ENCODE data around the gene PPAN. TPM values are rescaled to one million over a fixed set of nuclear protein-coding genes. Genes with fewer than 3 reads are reported as not detected.
A peak's percentile ranks its signal among the peaks of the same experiment; 100 is the strongest.

PPAN gene
- polyA plus RNA-seq, 3 donors = 7.2 to 26.2 (median 7.6) TPM

- WGBS (ENCODE audit: insufficient coverage) = 92% methylated on average over 16 of the region's 22 CpGs
- Mint-ChIP-seq H3K27ac (peak overlapping the region in 1 of 7 donors; percentile 31), H3K4me1 (peaks cover 8% of the 10 kb centered on the region)
These were observed 12.6 kb upstream of the PPAN start for GRCh38 chr19:10093295-10094186.

GRCh38 chr19:10095622-10095947 is 10.6 kb upstream of the PPAN start:
- H3K4me2 ChIP-seq (replicated peaks; ENCODE audit: extremely low read depth, low read length, poor library complexity, severe bottlenecking) = peak overlapping the region; percentile 42
- peak overlapping the region; percentile 51 to 59 for H3K4me3 Mint-ChIP-seq
- H3K36me3 Mint-ChIP-seq = peaks cover 25 to 32% of the 10 kb centered on the region in 2 donors
- no CpG with 5 or more reads among the region's 7 CpGs for WGBS (ENCODE audit: insufficient coverage)
- H4K20me1 ChIP-seq (ENCODE audit: insufficient read depth, low read length) = no peaks in the 10 kb centered on the region
- peaks cover 13 to 17% of the 10 kb centered on the region in 2 donors for H3K4me1 ChIP-seq (ENCODE audit: control insufficient read depth in 1 of 2, insufficient read depth in 2 of 2, low read length in 2 of 2)
- no peaks in the 10 kb centered on the region for H3K27me3 ChIP-seq (ENCODE audit: control insufficient read depth in 2 of 2, insufficient read depth in 2 of 2, low read length in 2 of 2)
- peak overlapping the region; percentile 27 for H2AFZ ChIP-seq (ENCODE audit: insufficient read depth, low read depth, low read length, poor library complexity, severe bottlenecking)
- H3K27me3 Mint-ChIP-seq (ENCODE audit: low read depth in 3 of 3) = peaks cover 1% of the 10 kb centered on the region in 3 donors
- TF ChIP-seq, protein P1, sequence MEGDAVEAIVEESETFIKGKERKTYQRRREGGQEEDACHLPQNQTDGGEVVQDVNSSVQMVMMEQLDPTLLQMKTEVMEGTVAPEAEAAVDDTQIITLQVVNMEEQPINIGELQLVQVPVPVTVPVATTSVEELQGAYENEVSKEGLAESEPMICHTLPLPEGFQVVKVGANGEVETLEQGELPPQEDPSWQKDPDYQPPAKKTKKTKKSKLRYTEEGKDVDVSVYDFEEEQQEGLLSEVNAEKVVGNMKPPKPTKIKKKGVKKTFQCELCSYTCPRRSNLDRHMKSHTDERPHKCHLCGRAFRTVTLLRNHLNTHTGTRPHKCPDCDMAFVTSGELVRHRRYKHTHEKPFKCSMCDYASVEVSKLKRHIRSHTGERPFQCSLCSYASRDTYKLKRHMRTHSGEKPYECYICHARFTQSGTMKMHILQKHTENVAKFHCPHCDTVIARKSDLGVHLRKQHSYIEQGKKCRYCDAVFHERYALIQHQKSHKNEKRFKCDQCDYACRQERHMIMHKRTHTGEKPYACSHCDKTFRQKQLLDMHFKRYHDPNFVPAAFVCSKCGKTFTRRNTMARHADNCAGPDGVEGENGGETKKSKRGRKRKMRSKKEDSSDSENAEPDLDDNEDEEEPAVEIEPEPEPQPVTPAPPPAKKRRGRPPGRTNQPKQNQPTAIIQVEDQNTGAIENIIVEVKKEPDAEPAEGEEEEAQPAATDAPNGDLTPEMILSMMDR (IDR thresholded peaks at IDR 0.05) = no peak
- no peaks in the 10 kb centered on the region for H3K79me2 ChIP-seq (ENCODE audit: insufficient read depth, low read length)
- peak overlapping the region in 2 of 7 donors; percentile 36 to 43 for H3K27ac Mint-ChIP-seq
- DNase-seq = no peak
- H3K4me1 Mint-ChIP-seq = peaks cover 12% of the 10 kb centered on the region
- peaks cover 0 to 3% of the 10 kb centered on the region in 2 donors for H3K9me3 ChIP-seq (replicated peaks in 1 of 2; ENCODE audit: control insufficient read depth in 1 of 2, insufficient read depth in 1 of 2, low read length in 2 of 2)
- intact Hi-C loops (cut with micrococcal nuclease) = loop anchor here (5.0 to 10.0 kb wide), 2 partner anchors 157 to 651 kb away; partner anchors contain the start of gene MRPL4 (in 2 of the 2)
- H3K9ac ChIP-seq (ENCODE audit: insufficient read depth, low read length, poor library complexity, severe bottlenecking) = no peak overlapping the region
- H3K36me3 ChIP-seq (replicated peaks in 1 of 2; ENCODE audit: control insufficient read depth in 1 of 2, insufficient read depth in 2 of 2, low read length in 2 of 2) = peaks cover 25 to 30% of the 10 kb centered on the region in 2 donors
- peaks cover 0 to 7% (median 0%) of the 10 kb centered on the region in 7 donors for H3K9me3 Mint-ChIP-seq
- H3K27ac ChIP-seq (ENCODE audit: low read depth in 1 of 2, low read length in 2 of 2) = peak overlapping the region in 1 of 2 donors; percentile 28
- no peak overlapping the region for H3K4me3 ChIP-seq (replicated peaks in 1 of 3; ENCODE audit: low read depth in 2 of 3, low read length in 3 of 3)

More at GRCh38 chr19:10093295-10094186, 12.6 kb upstream of the PPAN start:
- no peak for DNase-seq
- Mint-ChIP-seq H3K4me3 (no peak overlapping the region), H3K27me3 (ENCODE audit: low read depth in 3 of 3) (peaks cover 0 to 1% (median 1%) of the 10 kb centered on the region in 3 donors), H3K36me3 (peaks cover 37 to 45% of the 10 kb centered on the region in 2 donors), H3K9me3 (peaks cover 0 to 7% (median 0%) of the 10 kb centered on the region in 7 donors)
- Histone ChIP-seq H4K20me1 (ENCODE audit: insufficient read depth, low read length) (peaks cover 6% of the 10 kb centered on the region), H3K27ac (ENCODE audit: low read depth in 1 of 2, low read length in 2 of 2) (no peak overlapping the region), H2AFZ (ENCODE audit: insufficient read depth, low read depth, low read length, poor library complexity, severe bottlenecking) (no peak overlapping the region), H3K4me3 (replicated peaks in 1 of 3; ENCODE audit: low read depth in 2 of 3, low read length in 3 of 3) (no peak overlapping the region), H3K4me2 (replicated peaks; ENCODE audit: extremely low read depth, low read length, poor library complexity, severe bottlenecking) (no peak overlapping the region), H3K4me1 (ENCODE audit: control insufficient read depth in 1 of 2, insufficient read depth in 2 of 2, low read length in 2 of 2) (peaks cover 13 to 17% of the 10 kb centered on the region in 2 donors), H3K36me3 (replicated peaks in 1 of 2; ENCODE audit: control insufficient read depth in 1 of 2, insufficient read depth in 2 of 2, low read length in 2 of 2) (peaks cover 39 to 47% of the 10 kb centered on the region in 2 donors), H3K27me3 (ENCODE audit: control insufficient read depth in 2 of 2, insufficient read depth in 2 of 2, low read length in 2 of 2) (no peaks in the 10 kb centered on the region), H3K79me2 (ENCODE audit: insufficient read depth, low read length) (no peaks in the 10 kb centered on the region), H3K9ac (ENCODE audit: insufficient read depth, low read length, poor library complexity, severe bottlenecking) (no peak overlapping the region), H3K9me3 (replicated peaks in 1 of 2; ENCODE audit: control insufficient read depth in 1 of 2, insufficient read depth in 1 of 2, low read length in 2 of 2) (peaks cover 0 to 3% of the 10 kb centered on the region in 2 donors)
- intact Hi-C loops (cut with micrococcal nuclease) = loop anchor here in 1 of 2 donors (10.0 kb wide), 1 partner anchor 649 kb away; no protein-coding TSS in a partner anchor
- TF ChIP-seq, protein P1 (IDR thresholded peaks at IDR 0.05) = no peak
